AG08395 (cell line): ENCODE data around the gene ZFP42.
"Not testable (repeated sequence)": the region's sequence is repeated elsewhere in the genome, so short reads cannot be mapped to it uniquely, and the experiment has no call there.

Source experiments
- DNase-seq: peaks from one replicate; pipeline ENCODE4 v3.0.0; 2012; ENCODE audit warnings: mixed read lengths, low spot score

The ZFP42 gene

DNA sequence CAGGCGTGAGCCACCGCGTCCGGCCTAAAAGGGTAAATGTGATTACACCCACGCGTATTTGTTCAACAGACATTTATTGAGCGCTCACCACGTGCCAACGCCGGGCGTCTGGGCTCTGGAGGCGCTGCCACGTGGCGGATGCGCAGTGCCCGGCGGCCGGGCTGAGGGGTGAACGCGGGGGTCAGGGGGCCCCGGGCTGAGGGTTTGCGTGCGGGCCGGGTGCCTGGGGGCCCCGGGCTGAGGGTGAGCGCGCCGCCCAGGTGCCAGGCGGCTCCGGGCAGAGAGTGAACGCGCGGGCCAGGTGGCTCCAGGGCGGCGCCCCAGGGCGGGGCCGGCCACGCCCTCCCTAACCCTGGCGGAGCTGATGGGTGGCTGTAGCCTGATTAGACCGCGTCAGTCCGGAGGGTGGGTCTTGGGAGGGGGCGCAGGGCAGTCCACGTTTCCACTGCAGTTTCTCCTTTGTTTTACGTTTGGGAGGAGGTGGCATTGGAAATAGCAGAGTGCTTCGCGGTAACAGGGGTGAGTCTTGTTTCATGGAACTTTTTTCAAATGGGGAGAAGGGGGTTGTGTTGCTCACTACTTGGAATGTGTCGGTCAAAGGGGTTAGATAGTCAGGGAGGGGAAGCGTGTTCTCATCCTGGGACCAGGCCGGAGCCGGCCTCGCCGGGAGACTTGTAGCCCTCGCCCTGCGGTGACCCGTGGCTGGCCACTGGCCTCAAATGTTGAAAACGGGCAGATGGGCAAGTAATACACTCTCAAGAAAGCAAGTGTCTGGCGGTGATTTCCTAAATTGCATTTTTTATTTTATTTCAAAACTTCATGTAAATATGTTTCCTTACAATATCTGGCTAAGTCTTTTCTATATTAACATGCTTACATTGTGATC is at the start of gene ZFP42:
ZFP42 (plus strand) TSS at position 450 of the 886 bp plus-strand sequence. CDS start 7,037 bp downstream, outside the sequence.
- DNase-seq = no peak

DNA sequence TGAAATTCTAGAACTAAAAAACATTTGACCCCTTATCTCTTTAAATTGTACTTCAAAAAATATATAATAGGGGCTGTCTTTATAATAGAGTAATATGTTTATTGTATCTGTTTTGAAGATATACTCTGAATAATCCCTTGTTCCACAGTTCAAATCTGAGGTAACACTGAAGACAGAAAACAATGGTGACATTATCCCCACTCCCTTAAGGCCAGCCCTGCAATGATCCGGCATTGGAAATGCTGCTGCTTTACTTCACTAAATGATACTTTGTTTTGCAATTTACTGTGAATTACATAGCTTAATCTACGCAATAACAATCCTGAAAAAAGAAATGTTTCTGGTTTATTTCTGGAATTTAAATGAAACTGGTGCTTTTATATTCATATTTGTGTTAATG is 34.4 kb upstream of the ZFP42 start:
- DNase-seq = no peak

DNA sequence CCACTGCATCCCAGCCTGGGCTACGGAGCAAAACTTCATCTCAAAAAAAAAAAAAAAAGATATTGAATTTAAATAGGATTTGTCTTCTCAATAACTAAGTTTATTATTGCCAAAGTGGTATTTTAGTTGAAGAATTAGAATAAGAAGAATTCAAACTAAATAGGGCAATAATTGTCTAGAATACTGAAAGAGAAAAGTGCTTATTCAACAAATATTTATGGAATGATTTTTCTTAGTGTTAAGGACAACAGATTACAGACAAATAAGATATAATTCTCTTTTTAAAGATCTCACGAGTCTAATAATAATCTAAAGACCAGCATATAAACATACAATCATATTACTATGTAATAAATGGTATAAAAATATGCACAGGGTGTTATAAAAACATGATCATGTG is 33.6 kb upstream of the ZFP42 start:
- DNase-seq = no peak

DNA sequence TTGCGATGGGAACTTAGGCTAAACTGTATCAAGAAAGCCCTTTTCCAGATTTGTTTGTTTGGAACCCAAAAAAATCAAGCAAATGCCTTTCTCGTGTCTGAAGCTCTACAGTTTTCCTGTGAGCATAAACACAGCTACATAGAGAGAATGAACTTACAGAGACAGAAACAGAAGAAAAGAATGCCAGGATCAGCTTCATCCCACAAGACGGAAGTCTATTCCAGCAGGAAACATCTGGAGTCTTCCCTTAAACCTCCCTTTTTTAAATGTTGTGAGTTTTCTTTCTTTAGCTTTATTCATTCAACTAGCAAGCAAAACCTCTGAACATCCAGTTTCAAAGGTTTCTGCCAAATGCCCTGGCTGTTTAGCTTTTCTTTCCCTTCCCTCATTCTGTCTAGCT is 32.6 kb upstream of the ZFP42 start:
- DNase-seq = no peak

DNA sequence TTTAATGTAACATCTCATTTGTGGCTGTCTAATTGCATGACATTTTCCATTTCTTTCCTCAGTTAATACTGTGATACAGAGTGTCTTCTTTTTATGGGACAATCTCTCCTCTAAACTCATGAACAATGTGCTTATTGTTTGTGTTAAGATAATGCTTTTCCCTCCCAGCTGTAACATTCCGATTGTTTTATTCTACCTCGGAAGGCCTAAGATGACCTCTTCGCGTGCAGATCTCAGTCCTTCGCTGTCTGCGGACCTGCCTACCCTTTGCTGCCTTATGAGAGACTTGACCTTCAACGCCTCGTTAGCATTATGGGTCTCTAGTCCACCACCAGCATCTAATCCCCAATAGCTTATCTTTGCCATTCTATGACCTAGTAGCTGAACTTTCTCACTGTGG is 29.8 kb upstream of the ZFP42 start:
- no peak for DNase-seq

DNA sequence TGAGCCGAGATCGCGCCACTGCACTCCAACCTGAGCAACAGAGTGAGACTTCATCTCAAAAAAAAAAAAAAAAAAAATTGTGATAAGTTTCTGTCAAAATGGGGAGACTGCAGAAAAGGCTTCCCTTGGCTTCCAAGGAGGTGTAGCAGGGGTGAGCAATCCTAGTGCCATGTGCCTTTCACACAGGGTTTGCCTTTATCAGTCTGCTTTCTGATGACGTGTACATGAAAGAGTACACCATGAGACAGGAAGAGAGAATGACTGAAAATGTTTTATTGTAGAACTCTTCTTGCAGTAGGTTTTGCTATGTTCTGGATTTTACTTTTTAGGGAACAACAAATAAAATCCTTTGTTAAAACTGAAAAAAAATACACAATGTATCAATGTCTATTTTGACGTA is 23.4 kb upstream of the ZFP42 start:
- DNase-seq = no peak

DNA sequence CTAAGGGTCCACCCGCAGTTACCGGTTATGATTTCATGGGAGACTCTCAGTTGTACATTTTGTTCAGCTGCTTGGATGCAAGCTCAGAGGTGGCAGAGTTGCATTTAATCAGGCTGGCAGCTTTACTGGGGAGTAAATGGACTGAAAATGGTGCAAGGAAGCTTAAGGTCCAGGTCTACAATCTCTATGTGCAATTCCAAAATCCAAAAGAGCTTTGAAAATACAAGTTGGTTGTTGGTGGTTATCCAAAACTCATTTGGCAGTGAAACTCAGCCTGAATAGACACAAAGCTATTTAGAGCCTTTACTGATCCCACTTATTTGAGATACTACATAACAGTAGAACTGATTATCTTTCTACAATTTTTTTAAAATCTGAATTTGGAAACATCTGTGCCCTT is 11.8 kb upstream of the ZFP42 start:
- DNase-seq = no peak

DNA sequence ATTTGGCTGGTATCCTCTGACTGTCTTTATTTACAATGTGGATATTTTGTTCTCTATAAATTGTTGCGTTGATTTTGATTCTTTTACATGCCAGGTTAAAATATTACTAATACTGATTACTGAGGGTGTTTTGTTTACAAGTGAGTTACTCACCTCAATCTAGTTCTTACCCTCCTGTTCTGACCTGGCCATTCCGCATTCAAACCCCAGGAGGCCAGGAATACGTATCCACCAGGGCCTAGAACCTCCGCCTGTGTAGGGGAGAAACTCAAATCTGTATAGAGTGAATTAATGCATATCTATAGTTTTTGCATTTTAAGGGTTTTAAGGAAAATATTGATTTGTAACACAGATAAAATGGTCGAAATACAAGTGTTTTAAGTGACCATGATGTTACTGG is 2.6 kb upstream of the ZFP42 start:
- DNase-seq = no peak

DNA sequence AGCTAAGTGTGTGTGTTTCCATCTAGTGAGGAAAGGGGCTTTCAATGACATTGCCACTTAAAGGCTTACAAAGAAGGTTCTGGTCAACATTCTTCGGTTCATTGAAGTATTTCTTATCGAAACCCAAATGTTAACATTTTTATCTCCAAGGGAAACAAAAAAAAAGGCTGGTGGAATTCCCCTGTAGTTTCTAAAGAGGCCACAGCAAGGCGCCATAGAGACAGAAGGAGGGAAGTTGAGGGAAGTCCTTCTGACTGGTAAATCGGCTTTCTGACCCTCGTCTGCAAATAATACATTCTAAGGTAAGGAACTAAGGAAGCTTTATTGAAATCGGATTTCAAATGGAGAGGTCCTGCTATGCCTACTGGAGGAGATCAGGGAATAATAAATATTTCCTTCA is 1.7 kb upstream of the ZFP42 start:
- no peak for DNase-seq

DNA sequence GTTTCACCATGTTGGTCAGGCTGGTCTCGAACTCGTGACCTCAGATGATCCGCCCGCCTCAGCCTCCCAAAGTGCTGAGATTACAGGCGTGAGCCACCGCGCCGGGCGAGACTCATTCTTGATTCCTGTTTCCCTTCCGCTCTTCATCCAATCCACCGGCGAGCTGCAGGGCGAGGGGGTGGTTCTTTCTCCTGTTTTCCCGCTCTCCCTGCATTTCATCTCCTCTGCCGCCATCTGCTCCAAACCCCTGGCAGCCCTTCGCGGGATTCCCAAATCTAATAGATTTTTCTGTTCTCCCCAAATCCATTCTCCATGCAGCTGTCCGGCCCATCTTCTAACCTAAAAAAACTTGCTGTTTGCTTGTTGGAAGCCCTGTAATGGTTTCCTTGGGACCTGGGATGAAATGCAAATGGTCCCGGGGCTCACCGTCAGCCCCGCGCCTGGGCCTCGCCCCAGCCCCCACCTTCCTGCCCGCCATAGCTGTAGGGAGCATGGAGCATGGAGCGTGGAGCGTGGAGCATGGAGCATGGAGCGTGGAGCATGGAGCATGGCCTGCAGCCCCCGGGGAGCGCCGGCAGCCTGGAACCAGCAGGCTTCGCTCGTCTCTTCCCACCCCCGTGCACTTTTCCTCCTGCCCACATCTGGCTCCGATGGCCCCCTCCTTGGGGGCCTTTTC is 1.1 kb downstream of the ZFP42 start:
- no peak for DNase-seq

DNA sequence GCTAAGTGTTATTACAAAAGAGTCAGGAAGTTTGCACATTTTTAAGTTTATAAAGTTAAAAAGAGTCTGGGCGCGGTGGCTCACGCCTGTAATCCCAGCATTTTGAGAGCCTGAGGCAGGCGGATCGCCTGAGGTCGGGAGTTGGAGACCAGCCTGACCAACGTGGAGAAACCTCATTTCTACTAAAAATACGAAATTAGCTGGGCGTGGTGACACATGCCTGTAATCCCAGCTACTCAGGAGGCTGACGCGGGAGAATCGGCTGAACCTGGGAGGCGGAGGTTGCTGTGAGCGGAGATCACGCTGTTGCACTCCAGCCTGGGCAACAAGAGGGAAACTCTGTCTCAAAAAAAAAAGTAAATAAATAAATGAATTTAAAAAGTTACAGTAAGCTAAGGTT is 2.4 kb downstream of the ZFP42 start:
- DNase-seq = not testable (repeated sequence)

DNA sequence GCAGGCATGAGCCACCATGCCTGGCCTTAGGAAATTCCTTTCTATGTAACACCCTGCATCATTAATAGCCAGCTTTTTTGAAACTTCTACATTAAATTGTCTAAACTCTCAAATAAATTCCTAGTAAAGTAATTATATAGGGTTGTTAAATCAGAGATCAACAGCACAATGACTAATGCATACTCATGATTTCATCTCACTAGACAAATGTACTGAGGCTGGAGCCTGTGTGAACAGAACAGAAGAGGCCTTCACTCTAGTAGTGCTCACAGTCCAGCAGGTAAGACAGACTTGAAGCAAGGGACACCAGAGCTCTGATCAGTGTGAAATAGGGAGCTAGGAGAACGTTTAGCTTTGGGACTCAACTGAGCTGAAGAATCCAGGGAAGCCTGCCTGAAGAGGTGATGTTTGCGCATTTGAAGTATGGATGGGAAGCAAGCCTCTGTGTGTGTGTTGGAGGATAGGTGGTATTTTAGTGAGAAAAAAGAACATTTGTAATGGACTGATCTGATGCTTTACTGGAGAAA is 3.9 kb downstream of the ZFP42 start:
- DNase-seq = no peak

DNA sequence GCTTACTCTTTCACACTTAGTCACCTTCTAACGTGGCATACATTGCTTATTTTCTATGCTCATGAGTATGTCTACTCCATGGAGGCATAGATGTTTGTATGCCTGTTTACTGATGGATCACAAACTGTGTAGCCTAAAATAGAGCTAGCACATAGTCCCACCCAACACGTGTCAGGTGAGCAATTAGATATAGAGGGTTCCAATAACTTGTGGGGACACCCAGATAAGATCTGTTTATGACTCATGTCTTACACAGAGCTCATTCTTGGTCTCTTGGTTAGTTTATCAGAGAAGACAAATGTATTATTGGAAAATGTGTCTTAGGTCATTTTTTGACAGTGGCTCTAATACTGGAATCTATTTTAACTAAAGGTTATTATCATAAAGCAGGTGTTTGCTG is 6.8 kb downstream of the ZFP42 start:
- DNase-seq = no peak

DNA sequence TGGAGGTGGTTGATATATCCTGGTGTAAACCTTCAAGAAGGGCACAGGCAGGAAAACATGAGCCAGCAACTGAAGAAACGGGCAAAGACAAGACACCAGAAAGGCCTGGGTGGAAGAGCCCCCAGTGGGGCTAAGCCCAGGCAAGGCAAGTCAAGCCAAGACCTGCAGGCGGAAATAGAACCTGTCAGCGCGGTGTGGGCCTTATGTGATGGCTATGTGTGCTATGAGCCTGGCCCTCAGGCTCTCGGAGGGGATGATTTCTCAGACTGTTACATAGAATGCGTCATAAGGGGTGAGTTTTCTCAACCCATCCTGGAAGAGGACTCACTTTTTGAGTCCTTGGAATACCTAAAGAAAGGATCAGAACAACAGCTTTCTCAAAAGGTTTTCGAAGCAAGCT is 7.2 kb downstream of the ZFP42 start:
- DNase-seq = no peak

DNA sequence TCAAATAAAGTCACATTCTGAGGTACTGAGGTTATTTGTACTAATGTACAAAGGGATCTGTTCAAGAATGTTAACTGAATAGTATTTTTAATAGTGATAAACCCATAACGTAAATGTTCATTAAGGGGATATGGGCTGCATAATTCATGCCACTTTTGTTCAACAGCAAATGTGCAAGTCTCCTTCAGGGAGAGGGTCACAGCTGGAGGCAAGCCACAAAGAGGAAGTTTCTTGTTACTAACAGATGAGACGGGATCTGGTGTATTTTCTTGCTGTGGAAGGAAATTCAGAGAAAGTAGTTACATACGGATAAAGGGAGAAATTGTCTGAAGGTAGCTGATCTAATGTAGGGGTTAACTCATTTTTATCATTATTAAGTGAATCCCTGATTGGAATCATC is 10.0 kb downstream of the ZFP42 start:
- DNase-seq = no peak

DNA sequence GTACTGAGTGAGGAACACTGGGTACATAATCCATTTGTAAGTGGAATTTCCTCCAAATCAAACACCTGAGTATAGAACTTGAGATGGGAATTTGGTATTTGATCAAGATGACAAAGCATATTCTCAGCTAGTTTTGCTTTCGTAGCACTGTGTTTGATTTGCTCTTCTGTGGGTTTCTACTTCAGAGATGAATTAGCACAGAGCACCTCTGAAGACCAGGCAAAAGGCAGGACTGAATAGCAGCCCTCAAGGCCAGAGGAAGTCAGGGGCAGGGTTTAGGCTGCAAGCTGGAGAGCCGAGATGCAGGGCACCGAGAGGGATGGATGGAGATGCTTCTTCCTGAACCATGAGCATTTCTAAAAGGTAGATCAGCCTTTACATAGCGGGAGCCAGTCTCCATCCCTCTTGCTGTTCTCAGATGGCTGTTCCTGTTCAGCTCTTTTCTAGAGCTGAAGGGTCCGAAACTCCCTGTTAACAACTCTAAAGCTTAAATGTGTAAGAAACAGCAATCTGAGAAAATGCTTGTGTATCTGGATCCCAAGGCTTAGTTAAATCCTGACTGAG is 10.8 kb downstream of the ZFP42 start:
- no peak for DNase-seq

DNA sequence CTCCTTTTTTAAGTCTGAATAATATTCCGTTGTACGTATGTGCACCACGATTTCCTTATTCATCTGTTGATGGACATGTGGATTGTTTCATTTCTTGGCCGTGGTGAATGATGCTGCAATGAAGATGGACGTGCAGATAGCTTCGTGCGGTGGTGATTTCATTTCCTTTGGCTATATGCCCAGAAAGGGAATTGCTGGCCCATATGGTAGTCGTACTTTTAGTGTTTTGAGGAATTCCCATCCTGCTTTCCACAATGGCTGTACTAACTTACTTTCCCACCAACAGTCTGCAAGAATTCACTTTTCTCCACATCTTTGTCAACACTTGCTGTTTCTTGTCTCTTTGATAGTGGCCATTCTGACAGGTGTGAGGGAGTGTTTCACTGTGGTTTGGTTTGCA is 12.8 kb downstream of the ZFP42 start:
- DNase-seq = peak; percentile 15

DNA sequence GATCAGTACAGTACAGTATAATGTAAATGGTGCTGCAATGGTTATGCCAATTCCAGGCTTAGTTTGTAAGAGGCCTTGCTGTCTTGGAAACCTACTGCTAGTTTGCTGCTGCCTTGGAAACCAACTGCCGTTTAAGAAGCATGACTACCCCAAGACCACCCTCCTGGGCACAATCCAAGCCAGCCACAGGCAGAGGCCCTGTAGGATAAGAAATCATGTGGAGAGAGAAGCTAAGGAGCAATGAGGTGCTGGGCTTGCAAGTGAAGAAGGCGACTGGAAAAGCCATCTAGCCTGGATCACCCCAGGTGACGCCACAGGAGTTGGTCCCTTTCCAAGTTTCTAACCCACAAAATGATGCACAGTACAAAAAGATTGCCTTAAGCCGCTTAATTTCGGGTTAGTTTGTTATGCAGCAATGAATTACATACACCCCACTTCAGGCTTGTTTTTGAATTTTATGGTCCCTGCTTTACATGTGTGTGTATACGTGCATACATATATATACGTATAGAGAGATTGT is 16.9 kb downstream of the ZFP42 start:
- DNase-seq = no peak

DNA sequence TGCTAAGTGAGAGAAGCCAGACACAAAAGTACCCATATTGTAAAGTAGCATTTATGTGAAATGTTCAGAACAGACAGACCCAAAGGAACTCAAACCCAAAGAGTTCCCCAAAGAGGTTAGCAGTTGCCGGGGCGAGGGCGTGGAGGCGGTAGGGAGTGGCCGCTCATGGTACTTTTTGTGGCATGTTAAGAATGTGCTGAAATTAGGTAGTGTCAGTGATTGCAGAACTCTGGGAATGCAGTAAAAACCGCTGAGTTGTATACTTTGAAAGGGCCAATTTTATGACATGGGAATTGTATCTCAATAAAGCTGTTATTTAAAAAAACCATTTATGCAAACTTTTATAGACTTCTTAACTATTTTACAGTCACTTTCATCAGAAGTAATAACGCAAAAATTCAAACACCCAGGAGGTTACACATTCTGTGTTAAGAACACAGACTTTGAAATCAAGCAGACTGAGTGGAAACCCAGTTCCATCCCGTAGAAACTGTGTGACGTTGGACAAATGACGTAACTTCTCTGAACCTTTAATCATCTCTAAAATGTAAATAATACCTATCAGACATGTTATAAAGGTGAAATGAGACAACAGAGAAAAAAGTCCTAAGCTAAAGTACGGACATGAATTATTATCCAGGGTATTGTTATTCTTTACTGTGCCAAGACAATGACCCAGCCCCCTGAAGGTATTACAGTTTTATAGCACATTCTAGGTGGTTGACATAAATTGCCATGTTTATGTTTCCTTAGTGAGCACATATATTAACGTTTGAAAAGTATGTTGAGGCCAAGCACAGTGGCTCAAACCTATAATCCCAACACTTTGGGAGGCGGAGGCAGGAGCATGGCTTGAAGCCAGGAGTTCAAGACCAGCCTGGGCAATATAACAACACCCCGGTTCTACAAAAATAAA is 19.7 kb downstream of the ZFP42 start:
- DNase-seq = no peak

DNA sequence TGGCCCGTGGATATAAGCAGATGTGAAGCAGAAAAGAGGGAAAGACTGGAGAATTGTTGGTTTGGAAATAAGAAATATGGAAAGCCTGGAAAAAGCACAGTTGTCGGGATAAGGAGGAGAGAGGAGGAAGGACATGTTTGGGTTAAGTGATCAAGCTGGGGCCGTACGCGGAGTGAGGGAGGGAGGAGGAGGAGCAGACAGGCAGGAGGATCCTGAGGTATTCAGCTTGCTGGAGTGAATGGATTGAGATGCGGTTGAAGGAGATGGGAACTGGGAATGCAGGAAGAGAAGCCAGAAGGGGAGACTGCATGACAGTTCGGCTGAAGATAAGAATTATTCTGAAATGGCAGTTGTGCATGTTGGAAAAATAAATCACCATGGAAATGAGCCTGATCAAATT is 21.2 kb downstream of the ZFP42 start:
- DNase-seq = no peak

DNA sequence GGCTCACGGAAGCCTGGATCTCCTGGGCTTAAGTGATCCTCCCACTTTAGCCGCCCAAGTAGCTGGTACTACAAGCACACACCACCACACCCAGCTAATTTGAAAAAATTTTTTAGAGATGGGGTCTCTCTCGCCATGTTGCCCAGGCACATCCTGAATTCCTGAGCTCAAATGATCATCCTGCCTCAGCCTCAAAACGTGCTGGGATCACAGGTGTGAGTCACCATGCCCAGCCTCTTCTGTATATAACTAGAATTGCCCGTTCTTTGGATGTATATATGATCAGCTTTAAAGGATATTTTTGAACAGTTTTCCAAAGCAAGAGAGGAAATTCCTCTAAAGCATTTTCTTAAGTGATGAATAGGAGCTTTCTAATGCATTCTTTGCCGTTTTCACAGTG is 22.7 kb downstream of the ZFP42 start:
- no peak for DNase-seq
